IPS DF 4.7 (cell line): ENCODE results near the gene SPIRE1.
"Not testable (repeated sequence)": the region's sequence is repeated elsewhere in the genome, so short reads cannot be mapped to it uniquely, and the experiment has no call there.

Experiments used
- DNase-seq: peaks from one replicate; pipeline ENCODE4 v3.0.0-alpha.2; 2013; ENCODE audit warnings: low spot score; ENCODE audit errors: extremely low read depth

SPIRE1 gene

DNA sequence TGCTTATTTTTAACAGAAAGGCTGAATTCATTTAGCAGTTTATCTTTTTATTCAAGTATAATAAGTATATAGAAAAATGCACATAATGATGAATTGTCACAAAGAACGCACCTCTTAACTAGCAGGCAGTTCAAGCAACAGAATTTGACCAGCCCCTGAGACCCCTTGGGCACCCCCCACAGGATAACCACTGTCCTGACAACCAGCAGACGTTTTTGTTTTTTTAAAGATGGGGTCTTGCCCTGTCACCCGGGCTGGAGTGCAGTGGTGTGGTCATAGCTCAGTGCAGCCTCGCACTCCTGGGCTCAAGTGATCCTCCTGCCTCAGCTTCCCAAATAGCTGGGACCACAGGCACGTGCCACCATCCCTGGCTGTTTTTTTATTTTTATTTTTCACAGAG, 236.2 kb downstream of the SPIRE1 start:
- no peak for DNase-seq

DNA sequence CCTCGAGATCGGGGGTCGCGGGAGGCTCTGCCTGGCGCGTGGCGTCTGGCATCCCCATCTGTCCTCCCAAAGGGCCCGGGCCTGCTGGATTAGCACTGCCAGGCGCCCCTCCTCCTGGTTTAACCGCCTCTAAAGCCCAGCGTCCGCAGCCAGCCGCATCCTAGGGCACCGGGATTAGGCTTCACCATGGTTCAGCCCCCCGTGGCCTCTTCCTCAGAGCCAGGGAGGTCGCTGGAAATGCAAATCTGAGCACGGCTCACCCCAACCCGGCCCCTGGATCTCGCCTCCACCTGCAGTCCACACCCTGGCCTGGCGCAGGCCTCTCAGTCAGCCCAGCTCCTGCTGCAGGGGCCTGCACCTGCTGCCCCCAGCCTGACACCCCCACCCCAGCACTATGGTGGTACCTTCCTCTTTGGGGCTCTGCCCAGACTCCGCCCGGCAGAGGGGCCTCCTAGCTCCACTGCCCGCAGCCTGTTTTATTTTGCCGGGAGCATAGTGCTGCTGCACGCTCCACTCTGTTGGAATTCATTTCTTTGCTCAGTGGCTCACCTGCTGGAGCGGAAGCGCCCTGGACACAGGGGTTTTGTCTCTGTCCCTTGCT, 237.0 kb downstream of the SPIRE1 start:
- no peak for DNase-seq

DNA sequence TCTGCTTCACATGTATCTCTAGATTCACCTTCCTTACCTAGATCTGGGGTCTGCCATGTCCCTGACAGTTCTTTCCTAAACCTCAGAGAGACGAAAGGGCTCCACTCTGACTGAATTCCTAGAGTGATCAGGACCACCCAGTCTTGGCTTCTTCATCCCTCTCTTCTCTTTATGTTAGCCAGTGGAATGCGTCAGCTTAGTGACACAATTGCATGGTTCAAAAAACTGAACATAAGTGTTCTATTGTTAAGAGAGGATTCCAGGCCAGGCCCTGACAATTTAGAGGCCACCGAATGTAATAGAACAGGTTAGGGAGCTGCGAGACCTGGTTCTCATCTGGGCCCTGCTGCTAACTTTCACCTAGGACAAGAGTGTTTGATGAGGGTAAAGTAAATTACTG, 240.2 kb downstream of the SPIRE1 start:
- no peak for DNase-seq

DNA sequence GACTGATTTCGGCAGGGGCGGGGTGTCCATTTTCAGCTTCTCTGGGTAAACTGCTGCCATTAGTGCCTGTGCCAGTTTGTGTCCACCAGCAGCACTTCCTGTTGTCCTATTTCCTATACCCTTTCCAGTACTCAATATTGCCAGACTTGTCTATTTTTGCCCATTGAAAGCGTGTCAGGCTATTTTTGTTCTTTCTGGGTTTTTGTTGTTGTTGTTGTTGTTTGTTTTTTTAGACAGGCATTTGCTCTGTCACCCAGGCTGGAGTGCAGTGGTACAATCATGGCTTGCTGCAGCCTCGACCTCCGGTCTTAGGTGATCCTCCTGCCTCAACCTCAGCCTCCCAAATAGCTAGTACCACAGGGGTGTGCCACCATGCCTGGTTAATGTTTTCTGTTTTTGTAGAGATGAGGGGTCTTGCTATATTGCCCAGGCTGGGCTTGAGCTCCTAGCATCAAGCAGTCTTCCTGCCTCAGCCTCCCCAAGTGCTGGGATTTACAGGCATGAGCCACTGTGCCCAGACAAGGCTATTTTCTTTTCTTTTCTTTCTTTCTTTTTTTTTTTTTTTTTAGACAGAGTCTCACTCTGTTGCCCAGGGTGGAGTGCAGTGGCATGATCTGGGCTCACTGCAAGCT, 241.7 kb downstream of the SPIRE1 start:
- DNase-seq, result no peak

DNA sequence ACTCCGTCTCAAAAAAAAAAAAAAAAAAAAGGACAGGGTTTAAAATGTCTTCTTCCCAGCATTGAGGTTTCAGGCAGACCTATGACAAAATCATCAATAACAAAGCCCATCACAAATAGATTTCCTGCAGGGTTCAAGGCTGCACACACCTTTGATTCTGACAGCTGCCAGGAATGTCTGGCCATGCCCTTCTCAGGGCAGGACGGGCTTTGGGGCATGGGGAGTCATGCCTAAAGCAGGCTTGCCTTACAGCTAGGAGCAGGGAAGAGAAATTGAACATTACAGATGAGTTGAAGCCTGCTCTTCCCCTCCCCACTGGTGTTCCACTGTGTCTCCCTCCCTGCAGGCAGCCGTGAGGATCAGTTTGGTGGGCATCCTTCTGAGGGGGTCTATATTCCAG, 246.5 kb downstream of the SPIRE1 start:
- DNase-seq, result no peak

DNA sequence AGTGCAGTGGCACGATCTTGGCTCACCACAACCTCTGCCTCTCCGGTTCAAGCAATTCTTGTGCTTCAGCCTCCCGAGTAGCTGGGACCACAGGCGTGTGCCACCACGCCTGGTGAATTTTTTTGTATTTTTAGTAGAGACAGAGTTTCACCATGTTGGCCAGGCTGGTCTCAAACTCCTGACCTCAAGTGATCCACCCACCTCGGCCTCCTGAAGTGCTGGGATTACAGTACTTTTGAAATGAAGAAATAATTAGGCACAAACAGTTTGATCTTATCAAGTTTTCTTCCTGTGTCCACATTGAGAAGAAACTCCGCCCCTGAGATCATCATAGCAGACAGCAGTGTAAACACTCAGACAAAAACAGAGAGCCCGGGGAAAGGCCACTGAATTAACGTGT, 247.2 kb downstream of the SPIRE1 start:
- not testable (repeated sequence) for DNase-seq

DNA sequence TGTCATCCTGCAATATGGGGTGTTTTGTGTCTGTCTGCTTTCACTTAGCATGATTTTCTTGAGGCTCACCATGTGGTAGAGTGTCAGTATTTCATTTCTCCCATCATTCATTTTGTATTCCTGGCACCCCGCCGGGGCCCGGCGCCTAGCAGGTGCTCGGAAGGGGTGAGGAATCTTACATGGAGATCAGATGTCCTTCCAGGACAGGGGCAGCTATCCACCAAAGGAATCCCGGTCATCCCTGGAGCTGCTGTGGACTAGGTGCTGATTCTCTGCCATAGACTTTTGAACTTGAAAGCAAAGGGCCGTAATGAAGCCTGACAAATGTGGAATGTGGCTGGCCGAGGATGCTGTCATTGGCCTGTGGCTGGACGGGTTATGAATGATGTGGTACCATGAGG, 247.8 kb downstream of the SPIRE1 start:
- no peak for DNase-seq

DNA sequence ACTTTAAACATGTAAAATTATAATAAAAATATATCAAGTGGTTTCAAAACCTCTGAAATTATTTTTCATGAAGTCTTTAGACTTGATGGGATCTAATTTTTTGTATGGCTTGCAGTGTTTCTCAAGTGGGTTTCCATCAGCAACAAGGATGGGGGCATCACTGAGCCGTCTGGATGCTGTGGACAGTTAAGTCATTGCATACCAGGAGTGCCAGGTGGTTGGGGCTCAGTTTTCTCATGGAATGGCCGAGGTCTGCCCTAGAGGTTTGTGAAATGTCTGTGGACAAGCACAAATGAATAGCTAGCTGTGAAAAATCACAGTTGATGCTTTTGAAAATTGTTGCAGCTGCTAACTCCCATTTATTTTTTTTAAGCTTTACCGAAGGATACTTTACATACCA, 248.4 kb downstream of the SPIRE1 start:
- no peak for DNase-seq

DNA sequence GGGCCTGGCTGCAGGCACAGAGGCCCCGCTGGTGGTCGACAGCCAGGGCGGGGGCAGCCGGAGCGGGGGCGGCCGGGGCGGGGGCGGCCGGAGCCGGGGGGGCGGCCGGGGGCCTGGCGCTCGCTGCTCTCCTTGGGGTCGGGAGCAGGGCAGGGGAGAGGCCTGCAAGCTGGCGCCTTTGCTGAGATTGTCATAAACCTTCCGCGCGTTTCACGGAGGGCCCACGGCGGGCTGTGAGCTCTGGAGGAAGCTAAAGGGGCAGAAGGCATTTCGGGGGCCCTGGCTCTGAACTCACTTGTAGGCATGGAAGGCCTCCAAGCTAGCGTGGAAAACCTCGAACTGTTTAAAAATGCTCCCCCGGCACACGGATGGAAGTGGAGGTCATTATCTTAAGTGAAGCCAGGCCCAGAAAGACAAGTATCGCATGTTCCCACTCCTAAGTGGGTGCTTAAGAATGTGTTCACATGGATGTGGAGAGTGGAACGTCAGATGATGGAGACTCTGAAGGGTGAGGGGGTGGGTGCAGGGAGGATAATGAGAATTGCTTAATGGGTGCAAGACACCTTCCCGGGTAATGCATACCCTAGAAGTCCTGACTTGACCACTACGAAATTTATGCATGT, 249.5 kb downstream of the SPIRE1 start:
- no peak for DNase-seq

DNA sequence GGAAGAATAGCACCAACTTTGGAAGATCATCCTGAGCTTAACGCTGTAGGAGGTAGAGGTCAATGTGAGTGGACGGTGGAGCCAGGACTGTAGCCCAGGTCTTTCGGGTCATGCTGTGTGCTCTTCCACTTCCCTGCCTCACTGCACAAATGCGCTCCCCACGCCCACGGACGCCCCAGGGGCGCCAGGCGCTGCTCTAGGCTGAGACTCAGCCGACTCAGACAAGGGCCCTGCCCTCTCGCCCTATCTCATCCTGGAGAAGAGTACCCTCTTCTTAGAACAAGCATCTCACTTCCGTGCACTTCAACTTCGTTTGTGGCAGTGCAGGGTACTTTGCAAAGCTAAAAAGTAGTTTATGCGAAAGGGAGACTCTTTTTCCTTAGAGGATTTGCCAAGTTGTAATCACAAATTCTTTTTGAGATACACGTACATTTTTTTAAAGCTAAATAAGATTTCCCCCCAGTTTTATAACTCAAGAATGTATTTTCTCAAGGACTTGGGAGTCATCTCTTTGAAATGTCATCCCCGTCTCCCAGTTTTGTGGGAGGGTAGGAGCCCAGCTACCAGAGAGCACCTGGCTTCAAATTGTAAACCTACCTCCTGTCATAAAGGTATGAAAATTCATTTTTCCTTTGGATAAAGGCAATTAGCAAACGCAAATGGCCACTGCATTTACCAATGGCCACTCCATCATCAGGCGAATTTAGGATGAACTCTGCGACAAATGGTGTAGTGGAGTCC, 251.4 kb downstream of the SPIRE1 start:
- no peak for DNase-seq

DNA sequence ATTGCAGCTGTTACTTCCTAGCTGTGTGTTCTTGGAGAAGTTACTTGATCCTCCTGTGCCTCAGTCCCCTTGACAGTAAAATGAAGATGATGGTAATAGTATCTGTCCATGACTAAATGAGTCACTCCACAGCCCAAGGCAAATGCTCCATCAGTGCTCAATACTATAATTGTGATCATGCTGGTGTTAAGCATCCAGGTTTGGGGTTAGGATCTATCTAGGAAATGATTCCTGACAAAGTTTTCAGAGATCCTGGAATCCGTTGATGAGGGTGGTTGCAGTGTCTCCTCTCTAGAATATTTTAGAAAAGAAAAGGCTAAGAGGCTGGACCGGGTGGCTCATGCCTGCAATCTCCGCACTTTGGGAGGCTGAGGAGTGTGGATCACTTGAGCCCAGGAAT, 252.8 kb downstream of the SPIRE1 start:
- no peak for DNase-seq

DNA sequence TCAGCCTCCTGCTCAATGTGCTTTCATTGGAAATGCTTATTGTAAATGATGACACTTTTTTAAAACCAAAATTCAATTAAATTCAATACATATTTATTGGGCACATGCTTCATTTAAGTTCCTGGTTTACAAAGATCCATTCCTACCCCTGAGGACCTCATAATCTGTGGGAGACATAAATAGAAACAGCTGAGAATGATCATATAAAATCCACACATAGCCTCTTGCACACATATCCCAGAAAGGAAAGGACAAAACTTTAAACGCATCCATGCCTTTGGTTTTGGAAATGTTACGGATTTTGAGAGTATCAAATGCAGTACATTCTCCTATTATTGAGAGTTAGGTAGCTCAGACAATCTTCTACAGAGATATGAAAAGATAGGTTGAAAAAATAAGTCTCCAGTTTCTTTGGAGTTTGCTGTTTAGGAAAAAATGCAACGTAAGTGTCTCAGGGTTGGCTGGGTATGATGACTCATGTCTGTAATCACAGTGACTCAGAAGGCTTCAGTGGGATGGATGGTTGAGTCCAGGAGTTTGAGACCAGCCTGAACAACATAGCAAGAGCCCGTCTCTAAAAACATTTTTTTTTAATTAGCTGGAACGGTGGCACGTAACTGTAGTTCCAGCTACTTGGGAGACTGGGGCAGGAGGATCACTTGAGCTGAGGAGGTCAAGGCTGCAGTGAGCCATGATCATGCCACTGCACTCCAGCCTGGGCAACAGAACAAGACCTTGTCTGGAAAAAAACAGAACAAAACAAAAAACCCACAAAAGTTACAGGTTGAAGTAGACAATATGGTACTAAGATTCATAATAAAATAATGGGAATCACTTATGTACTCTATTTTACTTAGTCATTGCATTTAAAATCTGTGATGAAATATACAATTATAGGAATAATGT, 254.1 kb downstream of the SPIRE1 start:
- DNase-seq, result no peak

DNA sequence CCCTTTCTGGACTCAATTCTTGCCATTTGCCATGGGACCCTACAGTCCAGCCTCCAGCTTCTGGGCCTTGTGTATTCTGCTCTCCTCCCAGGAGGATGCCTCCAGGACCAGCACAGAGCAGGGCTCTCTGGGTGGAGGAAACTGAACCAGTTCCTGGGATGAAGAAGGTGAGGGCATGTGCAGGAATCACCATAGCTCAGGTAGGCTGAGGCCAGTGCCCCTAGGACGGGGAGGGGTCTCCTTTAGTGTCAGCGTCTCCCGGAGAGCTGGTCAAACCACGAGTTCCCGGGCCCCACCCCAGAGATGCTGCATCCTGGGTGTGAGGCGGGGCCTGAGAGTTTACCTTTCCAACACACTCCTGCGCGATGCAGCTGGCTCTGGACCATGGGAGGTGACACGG, 256.0 kb downstream of the SPIRE1 start:
- no peak for DNase-seq

DNA sequence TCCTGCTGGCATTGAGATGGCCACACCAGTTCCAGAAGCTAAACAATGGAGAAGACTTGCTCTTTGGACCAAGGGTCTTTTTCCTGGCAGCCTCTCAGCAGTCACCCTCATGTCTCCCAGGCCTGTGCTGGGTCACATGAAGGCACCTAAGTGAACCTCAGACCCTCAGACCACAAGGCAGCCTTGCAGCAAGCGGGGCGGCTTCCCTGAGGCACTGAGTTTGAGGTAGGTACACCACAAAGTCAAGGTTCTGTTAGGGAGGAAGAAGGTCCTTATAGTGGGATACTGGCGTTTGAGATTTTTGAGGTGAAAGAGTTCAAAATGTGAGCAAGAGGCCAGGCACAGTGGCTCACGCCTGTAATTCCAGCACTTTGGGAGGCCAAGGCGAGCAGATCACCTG, 258.7 kb downstream of the SPIRE1 start:
- DNase-seq, result no peak

DNA sequence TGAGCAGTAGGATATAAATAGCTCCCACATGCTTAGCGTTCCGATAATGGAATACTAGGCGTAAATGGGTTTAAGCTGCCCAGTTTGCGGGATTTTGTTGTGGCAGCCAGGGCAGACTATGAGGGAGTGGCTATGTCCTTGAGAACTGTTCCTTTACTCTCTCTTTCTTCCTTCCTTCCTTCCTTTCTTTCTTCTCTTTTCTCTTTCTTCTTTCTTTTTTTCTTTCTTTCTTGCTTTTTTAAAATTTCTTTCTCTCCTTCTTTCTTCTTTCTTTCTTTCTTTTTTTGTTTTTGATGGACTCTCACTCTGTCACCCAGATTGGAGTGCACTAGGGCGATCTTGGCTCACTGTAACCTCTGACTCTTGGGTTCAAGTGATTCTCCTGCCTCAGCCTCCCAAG, 259.3 kb downstream of the SPIRE1 start:
- no peak for DNase-seq

DNA sequence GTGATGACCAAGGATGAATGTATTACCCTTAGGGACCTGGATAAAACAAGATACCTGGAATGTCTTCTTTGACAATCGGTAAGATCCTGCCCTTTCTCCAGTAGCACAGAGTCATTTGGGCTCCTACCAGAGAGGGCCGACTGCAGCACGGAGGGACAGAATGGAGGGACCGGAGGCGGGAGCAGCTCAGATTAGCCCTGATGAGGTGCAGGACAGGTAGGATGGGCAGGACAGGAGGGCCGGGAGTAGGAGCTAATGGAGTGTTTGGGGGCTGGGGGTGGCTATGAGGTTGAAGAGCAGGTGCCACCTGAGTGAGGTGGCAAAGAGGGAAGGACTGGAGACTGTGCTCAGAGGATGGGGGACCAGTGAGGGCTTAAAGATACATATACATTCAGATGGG, 260.1 kb downstream of the SPIRE1 start:
- no peak for DNase-seq

DNA sequence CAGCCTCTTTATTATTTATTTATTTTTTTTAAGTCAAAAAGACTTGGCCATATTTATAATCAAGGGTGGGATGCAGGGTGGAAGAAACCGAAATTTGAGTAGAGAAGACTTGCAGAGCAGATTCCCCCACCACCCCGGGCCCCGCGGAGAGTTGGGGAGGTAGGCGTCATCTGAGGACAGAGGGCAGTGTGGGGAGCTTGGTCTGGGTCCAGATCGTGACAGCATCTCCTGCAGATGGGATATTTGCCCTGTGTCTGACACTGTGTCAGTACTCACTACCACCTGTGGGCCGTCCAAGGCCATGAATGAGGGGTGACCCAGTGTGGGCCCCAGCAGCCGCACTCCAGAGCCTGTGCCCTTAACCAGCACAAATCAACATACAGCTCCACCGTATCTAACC, 260.7 kb downstream of the SPIRE1 start:
- DNase-seq, result no peak
